ENCODE results near the gene WDR45. TPM values are rescaled to one million over a fixed set of nuclear protein-coding genes. Genes with fewer than 3 reads are reported as not detected.
A peak's percentile ranks its signal among the peaks of the same experiment; 100 is the strongest.

Gene WDR45
- total RNA-seq, 2 experiments from 2014 or later, result 32.4 to 48.7 TPM

DNA sequence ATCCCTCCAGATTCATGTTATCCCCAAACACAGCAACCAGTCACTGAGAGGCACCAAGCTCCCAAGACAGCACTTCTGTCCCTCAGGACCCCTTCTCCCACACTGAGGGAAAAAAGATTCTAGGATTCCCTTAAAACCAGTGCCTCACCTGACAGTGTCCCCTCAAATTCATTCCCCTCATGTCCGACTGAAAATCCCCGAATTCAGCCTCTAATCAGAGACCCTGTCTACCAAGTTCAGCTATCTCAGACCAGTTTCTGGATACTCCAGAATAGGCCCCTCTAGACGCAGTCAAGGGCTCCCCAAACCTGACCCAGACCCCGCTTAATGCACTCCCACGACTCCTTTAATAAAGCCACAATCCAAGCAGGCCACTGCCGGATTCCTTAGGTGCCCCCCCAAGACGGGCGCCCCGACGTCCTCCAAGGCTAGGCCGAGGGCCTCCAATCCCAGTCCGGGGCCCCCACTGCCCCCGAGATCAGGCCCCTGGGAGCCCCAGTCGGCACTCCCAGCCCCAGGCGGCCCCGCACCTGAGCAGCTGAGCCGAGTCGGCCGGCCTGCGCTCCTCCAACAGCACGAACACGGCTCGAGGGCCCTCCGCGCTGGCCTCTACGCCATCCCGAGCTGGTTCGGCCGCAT lies 37.0 kb downstream of the WDR45 start:
- no peak for DNase-seq (ENCODE audit: low spot score)

DNA sequence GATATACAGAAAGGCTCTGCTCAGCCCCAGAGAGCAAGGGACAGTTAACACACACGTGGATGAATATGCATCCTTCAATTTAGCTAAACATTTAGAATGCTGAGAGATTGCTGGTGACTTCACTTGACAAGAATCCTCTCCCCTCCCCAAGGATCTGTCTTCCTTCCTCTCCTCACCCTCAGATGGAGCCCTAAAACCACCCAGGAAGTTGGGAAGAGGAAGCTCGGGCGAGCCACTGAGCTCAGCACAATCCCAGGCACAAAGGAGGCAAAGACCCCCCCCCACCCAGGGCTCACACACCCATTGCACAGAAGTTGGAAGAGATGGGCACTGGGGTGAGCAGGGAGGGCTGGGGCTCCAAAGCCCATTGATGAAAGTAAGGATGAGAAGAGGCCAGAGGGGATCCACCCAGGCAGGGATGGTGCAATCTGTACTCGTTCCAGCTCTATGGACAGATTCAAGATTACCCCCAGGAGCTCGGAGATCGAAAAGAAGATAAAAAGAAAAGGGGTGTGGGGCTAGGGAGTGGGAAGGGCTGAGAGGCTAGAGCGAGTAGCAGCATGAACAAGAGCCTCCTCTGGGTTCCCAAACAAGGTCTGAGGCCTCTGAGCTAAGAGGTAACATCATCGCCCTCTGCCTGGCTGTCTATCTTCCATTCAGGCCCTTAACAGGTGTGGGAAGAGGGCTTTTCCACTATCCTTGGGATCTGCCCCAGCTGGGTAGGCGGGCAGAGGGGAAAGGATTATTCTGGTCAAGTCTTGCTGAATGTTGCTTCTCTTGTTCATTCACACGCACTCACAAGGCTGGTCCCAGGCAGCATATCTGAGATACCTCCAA lies 37.7 kb downstream of the WDR45 start:
- H3K27ac ChIP-seq (ENCODE audit: low read depth, low read length, poor library complexity, severe bottlenecking), result peak overlapping the region; percentile 55
- no peaks in the 10 kb centered on the region for H4K20me1 ChIP-seq (ENCODE audit: insufficient read depth, low read length)
- peaks cover 45% of the 10 kb centered on the region for H3K4me1 ChIP-seq (ENCODE audit: insufficient read depth, low read length, poor library complexity, severe bottlenecking)
- ChIA-PET POLR2A (interaction anchor here (0.5 to 3.3 kb wide), 6 partner anchors 39 to 126 kb away, joined by 3 to 12 read pairs (median 3); partner anchors contain the start of gene GRIPAP1), CTCF (ENCODE audit: unreplicated experiment) (no interaction called here)
- H3K36me3 ChIP-seq (ENCODE audit: insufficient read depth, low read length), result peaks cover 25% of the 10 kb centered on the region
- no peak for TF ChIP-seq CTCF (conservative IDR thresholded peaks at IDR 0.05; ENCODE audit: low read length)
- TF ChIP-seq EZH2phosphoT487 (IDR thresholded peaks at IDR 0.05; ENCODE audit: borderline replicate concordance, low read depth, low read length), result no peak
- peak; percentile 27 for DNase-seq (ENCODE audit: low spot score)
- peak overlapping the region; percentile 92 for H3K4me2 ChIP-seq (ENCODE audit: low read length)
- peak overlapping the region; percentile 84 for H3K4me3 ChIP-seq (ENCODE audit: low read depth, low read length, poor library complexity, severe bottlenecking)
- H3K79me2 ChIP-seq (ENCODE audit: insufficient read depth, low read depth, low read length), result peaks cover 13% of the 10 kb centered on the region; the same call in 1 of the 2 replicates
- intact Hi-C loops (cut with micrococcal nuclease; ENCODE audit: unreplicated experiment), result loop anchor here (2.0 to 5.0 kb wide), 4 partner anchors 39 to 145 kb away; partner anchors contain the start of genes GRIPAP1, PIM2, PQBP1 and TIMM17B
- TSS peak; percentile 62 for BruUV-seq (replicated peaks)
- H3K9me2 ChIP-seq (ENCODE audit: insufficient read depth, low read length), result no peaks in the 10 kb centered on the region
- no peaks in the 10 kb centered on the region for H3K9me3 ChIP-seq (ENCODE audit: low read length)
- no peak overlapping the region for H2AFZ ChIP-seq (ENCODE audit: low read length)

More for the DNA sequence above, 37.0 kb downstream of the WDR45 start:
- BruUV-seq (replicated peaks), result no TSS peak
- Histone ChIP-seq H3K27ac (ENCODE audit: low read depth, low read length, poor library complexity, severe bottlenecking) (peak overlapping the region; percentile 55), H2AFZ (ENCODE audit: low read length) (no peak overlapping the region), H3K4me1 (ENCODE audit: insufficient read depth, low read length, poor library complexity, severe bottlenecking) (peaks cover 45% of the 10 kb centered on the region), H3K79me2 (ENCODE audit: insufficient read depth, low read depth, low read length) (peaks cover 13% of the 10 kb centered on the region; the same call in 1 of the 2 replicates), H3K9me3 (ENCODE audit: low read length) (no peaks in the 10 kb centered on the region), H3K4me3 (ENCODE audit: low read depth, low read length, poor library complexity, severe bottlenecking) (peak overlapping the region; percentile 84), H3K9me2 (ENCODE audit: insufficient read depth, low read length) (no peaks in the 10 kb centered on the region), H3K4me2 (ENCODE audit: low read length) (peak overlapping the region; percentile 92), H3K36me3 (ENCODE audit: insufficient read depth, low read length) (peaks cover 17% of the 10 kb centered on the region), H4K20me1 (ENCODE audit: insufficient read depth, low read length) (no peaks in the 10 kb centered on the region)
- ChIA-PET CTCF (ENCODE audit: unreplicated experiment) (interaction anchor here (0.6 kb wide), 1 partner anchor 54 kb away, joined by 5 read pairs; no protein-coding TSS in a partner anchor), POLR2A (interaction anchor here (0.6 to 3.3 kb wide), 5 partner anchors 40 to 100 kb away, joined by 3 to 12 read pairs (median 3); partner anchors contain the start of gene GRIPAP1)
- intact Hi-C loops (cut with micrococcal nuclease; ENCODE audit: unreplicated experiment), result loop anchor here (2.0 to 5.0 kb wide), 4 partner anchors 40 to 145 kb away; partner anchors contain the start of genes GRIPAP1, PIM2, PQBP1 and TIMM17B
- no peak for TF ChIP-seq EZH2phosphoT487 (IDR thresholded peaks at IDR 0.05; ENCODE audit: borderline replicate concordance, low read depth, low read length)
- TF ChIP-seq CTCF (conservative IDR thresholded peaks at IDR 0.05; ENCODE audit: low read length), result no peak
